HL-60/S4 treated with phorbol 12-myristate 13-acetate at 8.2 ng/mL for 4 days and 3 days (cell line): ENCODE results near the gene NEDD9.

ENCODE experiments used
- in situ Hi-C: fragments of 300-500 bp; cut with MboI; formaldehyde crosslinking; loops from 2 replicates; pipeline ENCODE4 v1.15.0; 2022; ENCODE audit warnings: low sequenced_read_pairs

Gene NEDD9, protein sequence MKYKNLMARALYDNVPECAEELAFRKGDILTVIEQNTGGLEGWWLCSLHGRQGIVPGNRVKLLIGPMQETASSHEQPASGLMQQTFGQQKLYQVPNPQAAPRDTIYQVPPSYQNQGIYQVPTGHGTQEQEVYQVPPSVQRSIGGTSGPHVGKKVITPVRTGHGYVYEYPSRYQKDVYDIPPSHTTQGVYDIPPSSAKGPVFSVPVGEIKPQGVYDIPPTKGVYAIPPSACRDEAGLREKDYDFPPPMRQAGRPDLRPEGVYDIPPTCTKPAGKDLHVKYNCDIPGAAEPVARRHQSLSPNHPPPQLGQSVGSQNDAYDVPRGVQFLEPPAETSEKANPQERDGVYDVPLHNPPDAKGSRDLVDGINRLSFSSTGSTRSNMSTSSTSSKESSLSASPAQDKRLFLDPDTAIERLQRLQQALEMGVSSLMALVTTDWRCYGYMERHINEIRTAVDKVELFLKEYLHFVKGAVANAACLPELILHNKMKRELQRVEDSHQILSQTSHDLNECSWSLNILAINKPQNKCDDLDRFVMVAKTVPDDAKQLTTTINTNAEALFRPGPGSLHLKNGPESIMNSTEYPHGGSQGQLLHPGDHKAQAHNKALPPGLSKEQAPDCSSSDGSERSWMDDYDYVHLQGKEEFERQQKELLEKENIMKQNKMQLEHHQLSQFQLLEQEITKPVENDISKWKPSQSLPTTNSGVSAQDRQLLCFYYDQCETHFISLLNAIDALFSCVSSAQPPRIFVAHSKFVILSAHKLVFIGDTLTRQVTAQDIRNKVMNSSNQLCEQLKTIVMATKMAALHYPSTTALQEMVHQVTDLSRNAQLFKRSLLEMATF

DNA sequence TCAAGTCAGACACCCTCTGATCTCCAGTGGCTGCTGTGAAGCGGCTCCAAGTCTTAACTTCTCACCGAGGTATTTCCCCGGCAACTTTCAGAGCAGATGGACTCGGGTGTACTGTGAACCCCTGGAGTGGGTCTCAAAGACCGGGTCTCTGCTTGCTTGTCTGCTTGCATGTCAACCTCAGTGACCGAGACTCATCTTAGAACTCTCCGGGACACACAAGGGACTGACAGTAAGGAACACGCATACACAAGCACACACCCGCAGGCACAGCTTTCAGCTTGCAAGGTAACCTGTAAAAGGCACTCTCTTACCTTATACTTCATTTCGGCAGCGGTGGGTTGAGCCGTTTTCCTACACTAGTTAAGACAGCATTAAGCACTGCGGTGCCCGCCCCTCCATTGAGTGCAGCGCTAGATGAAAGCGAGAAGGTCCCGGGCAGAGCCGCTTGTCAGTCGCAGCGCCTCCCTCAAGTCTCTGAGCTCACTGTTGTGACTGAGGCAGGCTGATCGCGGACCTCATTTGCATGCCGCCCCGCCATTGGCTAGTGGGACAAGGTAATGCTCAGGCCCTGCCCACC lies at the start of gene NEDD9:
TSS of gene NEDD9 (minus strand) at position 476 of the 577 bp plus-strand sequence. CDS start at position 323, 153 bp downstream.
- in situ Hi-C loops: no loop called here

DNA sequence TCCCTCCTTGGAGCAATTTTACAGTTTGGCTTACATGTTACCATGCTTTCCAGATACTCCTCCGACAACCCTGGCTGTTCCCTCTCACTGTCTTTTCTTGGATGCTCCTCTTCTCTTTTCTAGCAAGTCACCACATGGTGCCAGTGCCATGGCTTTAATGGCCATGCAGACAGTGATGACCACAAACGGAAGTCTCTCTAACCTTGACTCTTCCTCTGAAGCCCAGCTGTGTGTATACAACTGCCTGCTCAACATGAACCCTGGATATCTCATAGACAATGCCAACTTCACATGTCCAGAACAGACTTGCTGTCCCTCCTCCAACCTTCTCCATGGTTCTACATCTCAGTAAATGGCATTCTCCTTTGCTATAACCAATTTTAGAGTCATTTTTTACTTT lies 49.8 kb upstream of the NEDD9 start:
- in situ Hi-C loops: no loop called here

DNA sequence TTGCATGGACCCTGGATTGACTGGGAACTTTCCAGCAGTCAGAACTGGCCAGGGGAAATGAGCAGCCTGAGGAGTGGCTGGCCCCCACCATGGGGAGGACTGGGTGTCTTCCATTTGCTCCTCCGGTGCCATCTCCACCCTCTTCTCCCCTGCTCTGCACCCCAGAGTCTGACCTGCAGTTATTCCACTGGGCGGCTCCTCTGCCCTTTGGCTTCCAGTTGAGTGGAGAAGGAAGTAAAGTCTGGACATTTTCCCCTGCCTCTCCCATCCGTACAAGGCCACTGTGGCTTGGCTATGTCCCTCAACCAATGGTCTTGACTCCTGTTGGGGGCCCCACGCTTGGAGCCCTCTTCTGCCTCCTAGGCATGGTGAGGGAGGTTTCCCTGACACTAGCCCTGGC lies 47.9 kb upstream of the NEDD9 start:
- in situ Hi-C loops: no loop called here

DNA sequence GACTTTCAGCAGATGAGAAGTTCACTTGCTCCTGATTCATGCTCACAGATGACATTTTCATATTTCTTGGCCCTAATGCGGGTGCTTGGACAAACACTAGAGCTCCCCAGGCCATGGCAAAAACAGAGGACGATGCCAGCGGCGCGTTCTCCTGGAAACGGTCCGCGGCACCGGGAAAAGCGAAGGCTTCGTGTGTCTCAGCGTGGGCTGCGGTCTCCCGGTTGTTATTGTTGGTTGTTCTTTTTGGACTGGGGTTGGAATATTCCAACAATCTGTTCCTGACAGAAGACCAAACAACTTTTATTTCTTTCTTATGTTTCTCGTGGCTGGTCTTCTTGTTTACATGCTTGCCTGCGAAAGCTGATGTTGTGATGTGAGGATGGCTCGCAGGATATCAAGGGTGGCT lies 46.8 kb upstream of the NEDD9 start:
- in situ Hi-C loops: no loop called here

DNA sequence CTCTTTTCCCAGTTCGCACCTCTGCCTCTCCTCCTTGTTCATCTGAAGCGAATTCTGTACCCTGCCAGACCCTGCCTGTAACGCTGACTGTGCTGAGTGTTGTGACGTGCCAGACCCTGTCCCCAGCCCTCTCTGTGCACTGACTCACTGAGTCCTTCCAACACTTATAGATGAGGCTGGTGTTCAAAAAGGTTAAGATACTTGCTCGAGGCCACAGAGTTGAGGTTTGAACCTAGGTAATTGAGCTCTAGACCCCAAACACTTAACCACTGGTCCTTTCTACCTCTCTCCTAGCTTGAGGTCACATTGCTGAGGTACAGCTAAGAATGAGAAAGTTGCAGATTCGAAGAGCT lies 45.7 kb upstream of the NEDD9 start:
- in situ Hi-C loops: no loop called here

DNA sequence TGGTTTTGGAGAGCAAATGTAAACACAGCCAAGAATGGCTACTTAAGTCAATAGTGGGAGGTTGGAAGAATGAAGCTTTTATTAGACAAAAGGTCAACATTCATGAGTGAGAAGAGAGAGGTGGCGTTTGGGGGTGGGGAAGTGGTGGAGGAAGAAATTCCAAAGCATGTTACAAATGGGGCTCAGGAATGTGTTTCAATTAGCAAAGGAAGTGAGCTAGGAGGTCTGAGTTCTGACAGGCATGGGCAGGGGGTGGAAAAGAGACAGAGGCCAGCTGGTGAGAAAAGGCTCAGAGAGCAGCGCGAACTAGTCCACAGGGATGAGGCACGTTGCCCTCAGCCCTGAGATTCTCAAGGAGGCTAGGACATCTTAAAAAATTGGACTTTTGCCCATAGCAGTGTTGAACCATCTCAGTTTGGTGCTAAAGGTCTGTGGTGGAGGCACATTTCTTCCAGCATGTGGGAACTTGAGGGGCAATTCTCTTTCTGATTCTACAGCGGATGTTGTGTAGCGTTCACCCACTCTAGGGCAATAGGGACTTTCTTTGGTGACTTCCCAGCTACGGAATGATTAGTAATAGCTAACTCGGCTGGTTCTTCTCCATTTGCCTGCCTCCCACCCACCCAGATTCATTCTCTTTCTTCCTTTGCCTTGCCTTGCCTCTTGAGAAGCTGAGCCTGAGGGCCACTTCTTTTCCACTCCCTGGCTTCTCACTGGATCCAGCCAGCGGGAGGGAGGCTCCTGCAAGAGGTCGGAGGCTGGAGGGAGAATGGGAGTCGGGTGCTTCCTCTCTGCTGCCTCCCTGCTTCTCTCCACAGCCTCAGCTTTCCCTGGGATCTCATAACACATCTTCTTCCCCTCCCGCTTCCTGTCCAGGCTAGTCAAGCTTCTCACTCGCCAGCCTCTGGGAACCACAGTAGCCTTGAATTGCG lies 45.1 kb upstream of the NEDD9 start:
- in situ Hi-C loops: no loop called here

DNA sequence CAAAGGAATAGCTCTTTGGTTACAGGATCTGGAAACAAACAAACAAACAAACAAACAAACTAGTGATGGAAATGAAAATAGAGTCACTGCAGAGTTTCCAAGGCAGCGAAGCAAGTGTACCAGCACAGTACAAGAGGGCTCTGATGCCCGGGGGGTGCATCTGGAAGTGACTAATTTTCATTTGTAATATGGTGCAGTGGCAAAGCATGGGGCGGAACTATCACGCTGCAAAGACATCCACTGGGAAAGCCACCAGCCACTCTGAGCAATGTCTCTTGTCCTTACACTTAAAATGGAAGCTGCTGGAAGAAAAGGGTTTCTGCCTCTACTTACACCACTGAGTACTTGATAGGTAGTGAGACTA lies 44.4 kb upstream of the NEDD9 start:
- in situ Hi-C loops: no loop called here

DNA sequence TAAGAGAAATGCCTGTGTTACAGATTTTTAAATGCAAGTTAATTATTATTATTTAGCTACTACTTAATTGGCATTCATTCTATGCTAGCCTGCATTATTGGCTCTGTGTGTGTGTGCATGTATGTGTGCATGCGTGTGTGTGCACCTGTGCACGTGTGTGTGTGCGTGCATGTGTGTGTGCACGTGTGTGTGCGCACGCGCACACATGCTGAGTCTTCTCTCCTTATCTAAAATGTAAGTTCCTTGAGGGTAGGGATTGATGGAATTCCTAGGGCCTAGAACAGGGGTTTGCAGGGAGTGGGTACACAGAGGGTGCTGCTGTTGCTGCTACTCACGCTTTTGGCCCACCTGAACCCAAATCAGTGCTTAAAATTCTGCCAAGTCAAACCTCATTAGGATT lies 43.8 kb upstream of the NEDD9 start:
- in situ Hi-C loops: no loop called here

DNA sequence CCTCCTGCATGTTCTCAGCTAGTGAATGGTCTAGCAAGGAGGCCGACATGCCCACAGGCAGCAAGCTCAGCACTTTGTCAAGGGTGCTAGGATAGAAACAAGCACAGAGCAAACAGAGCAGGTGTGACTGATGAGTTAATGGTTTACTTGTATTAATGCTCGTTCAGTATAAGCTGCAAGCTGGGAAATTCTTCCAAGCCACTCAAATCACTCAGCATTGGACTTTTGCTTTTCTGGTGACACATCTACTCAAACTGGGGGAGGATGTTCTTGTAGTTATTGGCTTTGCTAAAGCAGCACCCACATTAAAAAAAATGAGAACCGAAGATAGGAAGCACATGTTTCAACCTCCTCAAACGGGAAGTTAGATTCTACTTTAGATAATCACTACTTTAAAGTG lies 43.1 kb upstream of the NEDD9 start:
- in situ Hi-C loops: no loop called here

DNA sequence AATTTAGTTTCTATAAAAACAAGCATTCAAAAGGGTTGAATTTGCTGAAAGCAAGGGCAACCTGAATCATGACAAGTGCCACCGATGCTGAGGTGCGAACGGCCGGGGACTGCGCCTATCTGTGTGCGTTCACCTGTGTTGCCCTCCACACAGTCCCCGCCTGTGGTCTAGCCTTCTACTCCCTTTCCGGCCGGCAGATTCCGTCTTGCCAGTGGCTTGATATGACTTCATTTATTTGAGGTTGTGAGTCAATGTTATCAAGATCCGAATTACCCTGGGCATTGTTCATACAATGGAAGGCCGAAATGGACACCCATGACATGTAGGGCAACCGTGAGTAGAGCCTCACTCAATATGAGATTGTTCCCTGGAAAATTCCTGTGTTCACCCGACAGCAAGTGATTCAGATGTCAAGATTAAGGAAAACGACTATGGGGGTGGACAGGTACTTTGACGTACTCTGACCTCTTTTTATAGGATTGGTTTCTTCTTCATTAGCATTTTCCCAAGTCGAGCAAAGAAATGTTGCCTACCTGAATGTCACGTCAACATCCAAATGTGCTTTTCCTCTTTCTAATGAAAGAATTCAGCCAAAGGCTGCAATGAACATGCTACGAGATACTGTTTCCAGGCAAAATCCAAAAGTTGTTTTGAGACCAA lies 41.1 kb upstream of the NEDD9 start:
- in situ Hi-C loops: no loop called here

DNA sequence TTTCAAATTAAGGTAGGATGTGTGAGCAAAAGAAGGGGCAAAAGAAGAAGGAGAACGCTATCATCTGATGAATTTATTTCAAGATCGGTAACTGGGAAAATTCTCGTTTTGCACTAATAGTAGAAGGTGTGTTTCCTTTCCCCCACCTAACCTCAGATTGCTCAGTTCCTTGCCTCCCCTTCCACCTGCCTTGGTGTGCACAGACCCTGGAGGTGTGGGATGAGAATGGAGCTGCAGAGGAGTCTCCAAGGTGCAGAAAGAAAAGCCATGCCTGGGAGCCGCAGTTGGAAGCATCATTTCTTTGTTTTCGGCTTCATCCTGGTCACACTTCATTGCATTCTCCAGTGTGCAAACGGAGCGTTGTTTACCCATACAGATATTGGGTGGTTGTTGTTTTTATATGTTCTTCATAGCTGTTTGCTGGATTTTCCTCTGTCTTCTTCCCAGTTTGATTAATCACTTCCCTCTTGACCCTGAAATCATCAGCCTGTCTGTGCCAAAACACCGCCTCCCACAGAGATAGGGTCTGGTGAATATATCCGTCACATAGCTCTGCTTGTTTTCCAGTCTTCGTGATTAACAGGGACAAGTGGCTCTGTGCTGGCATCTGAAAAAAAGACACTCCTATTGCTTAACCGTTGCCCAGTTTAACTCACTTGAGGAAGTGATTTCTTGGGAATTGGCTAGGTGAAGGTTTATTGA lies 40.2 kb upstream of the NEDD9 start:
- in situ Hi-C loops: no loop called here

DNA sequence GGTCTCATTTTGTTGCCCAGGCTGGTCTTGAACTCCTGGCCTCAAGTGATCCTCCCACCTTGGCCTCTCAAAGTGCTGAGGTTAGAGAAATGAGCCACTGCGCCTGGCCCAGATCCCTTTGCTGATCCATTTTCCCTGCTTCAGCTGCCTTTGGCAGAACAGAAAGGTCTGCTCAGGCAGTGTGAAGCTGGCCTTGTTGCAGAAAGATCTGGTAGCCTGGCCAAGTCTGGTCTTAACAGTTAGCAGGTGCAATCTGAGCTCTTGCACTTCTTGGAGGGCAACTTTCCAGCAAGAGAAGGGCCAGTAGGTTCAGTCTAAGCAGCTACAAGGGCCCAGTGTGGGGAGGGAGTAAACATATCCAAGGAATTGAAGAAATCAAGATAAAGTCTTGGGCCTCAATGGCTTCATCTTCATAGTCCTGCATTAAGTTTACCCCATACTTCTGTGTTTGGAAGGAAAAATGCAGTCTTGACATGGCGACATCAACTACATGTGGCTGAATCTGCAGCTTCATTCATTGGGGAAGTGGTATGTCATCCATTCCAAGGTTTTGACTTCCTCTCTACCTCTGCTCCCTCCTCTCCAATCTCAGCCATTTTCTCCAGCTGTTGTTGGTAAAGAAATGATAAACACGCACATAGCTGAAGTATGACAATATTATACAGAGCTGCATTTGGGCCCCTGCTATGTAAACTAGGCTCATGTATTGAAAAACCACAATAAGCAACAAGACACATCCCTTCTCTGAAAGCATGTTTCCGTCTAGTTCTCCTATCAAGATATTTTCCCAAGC lies 39.0 kb upstream of the NEDD9 start:
- in situ Hi-C loops: no loop called here

DNA sequence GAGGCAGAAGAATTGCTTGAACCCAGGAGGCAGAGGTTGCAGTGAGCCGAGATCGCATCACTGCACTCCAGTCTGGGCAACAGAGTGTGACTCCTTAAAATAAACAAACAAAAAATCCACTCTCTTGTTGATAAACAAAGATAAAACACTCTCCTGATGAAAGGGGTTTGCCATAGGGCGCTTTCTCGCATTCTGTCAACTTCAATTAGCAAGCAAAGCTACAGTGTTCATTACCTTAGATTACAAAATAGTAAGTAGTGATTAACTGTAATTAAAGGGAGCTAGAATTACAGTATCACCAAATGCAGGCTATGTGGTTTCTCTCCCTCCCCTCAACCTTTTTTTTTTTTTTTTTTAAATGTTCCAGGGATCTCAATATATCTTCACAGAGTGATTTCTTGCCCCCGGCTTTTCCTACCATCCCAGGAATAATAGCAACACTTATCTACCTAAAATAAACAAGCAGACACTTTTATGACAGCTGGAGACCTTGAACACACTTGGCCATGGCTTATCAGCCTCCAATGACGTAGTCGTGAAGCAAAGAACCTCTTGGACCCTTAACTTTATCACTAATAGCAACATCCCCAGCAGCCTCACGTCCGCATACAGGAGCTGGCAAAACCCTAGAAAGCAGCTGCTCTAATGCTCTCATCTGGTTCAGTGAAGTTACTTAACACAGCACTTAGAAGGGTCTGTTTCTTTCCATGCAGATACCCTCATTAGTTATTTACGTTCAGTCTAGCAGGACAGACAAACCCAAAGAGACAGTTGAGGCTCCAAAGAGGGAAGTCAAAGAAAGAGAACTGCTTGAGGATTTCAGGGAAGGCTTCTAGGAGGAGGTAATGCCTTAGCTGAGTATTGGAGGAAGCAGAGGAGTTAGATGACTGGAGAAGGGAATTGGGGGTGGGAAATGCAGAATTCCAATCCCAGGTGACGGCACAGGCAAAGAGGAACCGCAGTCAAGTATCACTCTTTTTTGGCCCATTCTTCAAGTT lies 37.9 kb upstream of the NEDD9 start:
- in situ Hi-C loops: no loop called here

DNA sequence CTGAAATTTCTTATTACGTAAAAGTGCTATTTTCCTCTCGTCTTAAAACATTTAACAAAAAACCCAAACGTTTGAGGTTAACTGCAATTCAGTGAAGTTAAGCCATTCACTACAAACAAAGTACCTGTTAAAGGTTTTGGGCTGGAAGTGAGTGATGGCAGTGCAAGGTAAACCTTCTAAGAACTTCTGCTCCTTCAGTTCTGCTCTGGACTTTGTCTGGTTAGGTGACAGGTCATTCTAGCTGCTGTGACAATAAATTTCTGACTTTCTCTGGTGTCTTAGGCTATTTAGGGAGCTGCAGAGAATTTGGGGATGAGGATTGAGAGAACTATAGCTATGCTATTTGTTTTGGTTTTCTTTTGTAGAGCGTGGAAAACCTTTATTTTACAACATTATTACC lies 36.5 kb upstream of the NEDD9 start:
- in situ Hi-C loops: no loop called here

DNA sequence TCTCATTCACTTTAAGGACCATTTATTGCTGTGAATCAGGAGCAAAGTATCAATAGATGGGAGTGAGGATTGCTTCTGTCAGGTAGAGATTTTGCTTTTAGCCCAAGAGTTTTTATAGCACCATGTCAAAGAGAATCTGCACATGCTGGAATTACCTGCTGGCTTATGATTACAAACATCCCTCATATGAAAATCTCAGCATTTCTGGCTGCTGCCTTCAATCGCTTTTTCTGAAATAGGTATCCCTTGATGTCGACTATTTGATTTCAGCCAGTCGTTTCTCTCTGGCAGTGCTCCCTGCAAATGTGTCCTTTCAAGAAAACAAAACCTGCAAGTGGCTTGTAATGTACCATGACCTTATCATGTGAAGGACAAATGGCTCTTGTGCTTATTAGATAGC lies 34.5 kb upstream of the NEDD9 start:
- in situ Hi-C loops: no loop called here

DNA sequence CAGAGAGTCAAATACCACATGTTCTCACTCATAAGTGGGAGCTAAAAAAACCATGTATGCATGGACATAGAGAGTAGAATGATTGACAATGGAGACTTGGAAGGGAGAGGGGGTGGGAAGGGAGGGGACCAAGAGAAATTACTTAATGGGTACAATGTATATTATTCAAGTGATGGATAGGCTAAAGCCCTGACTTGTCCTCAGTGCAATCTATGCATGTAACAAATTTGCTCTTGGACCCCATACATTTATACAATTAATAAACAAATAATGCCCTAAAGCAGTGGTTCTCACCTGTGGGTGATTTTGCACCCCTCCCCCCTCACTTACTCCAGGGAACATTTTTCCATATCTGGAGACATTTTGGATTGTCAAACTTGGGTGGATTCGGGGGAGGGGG lies 33.5 kb upstream of the NEDD9 start:
- in situ Hi-C loops: no loop called here

DNA sequence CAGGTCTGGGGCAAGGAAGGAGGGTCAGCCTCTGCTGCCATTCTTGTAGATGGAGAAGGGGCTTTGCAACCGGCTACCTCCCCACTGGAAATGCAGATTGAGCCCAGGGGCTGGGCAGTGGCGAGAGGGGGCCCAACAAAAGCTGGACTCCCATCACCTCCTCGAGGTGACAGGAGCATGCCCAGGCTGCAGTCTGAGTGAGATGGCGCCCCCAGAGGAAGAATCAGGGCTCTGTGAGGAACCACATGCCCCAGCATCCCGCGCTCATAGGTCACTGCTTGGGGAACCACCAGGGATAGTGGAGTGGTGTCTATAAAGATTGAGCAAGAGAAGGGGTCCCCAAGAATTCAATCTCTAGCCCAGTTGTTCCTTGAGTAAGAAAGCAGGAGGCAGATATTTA lies 31.6 kb upstream of the NEDD9 start:
- in situ Hi-C loops: no loop called here

DNA sequence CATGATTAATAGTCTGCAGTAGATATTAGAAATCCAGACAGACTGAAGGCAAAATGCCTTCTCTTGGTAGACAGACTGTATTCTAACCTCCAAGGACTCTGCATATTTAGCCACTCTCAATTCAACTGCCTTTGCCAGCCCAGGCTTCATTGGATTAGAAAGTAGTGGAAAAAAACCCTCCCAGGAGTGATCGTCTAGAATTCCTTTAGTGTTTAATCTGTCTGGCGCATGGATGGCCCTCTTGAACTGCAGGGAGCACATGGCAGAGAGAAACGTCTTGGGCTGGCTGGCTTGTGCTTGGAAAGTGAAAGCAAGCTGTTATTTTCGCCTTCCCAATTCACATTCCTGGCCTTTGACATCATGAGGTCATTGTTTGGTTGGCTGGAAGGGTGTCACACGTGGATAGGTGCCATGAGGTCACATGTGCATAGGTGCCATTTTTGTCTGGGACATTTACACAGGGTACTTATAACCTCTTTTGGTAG lies 30.9 kb upstream of the NEDD9 start:
- in situ Hi-C loops: no loop called here
